GM19372 (cell line): Measurements from ENCODE around the gene MYL7.
"Not testable (repeated sequence)": the region's sequence is repeated elsewhere in the genome, so short reads cannot be mapped to it uniquely, and the experiment has no call there.

ENCODE experiments used
- ATAC-seq: cut with Tn5 transposase; IDR thresholded peaks from one replicate; pipeline ENCODE4 v1.9.1; 2021; ENCODE audit warnings: mild to moderate bottlenecking, low read depth, moderate library complexity; ENCODE audit not compliant: unreplicated experiment

MYL7 gene, protein sequence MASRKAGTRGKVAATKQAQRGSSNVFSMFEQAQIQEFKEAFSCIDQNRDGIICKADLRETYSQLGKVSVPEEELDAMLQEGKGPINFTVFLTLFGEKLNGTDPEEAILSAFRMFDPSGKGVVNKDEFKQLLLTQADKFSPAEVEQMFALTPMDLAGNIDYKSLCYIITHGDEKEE

DNA sequence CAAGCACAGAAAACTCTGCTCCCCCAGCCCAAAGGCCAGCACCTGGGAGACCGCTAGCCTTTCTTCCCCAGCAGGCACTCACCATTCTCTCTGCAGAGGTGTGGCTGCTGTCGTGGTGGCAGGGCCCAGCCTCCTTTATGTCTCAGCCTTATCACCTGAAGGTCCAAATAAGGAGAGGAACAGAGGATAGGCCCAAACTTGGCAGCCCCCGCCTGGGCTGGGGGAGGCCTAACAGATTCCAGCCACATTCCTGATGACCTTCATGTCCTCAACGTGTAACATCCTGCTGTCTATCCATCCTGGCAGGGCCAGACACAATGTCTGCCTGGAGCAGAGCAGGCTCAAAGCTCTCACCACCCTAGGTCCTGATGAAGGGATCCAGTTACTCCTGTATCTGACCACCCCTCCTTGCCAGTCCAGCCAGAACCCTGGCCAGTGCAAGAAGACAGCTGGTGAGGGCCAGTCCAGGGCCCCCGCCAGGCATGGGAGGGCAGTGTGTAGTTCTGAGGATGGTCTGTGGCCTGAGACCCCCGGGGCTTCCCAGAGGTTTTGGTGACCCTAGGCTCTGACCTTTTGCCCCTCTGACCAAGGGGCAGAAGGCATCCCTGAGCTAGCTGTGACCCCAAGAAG, at the start of gene MYL7:
TSS of gene MYL7 (minus strand) at position 112 of the 630 bp plus-strand sequence. CDS start at position 85, 27 bp downstream.
- no peak for ATAC-seq

DNA sequence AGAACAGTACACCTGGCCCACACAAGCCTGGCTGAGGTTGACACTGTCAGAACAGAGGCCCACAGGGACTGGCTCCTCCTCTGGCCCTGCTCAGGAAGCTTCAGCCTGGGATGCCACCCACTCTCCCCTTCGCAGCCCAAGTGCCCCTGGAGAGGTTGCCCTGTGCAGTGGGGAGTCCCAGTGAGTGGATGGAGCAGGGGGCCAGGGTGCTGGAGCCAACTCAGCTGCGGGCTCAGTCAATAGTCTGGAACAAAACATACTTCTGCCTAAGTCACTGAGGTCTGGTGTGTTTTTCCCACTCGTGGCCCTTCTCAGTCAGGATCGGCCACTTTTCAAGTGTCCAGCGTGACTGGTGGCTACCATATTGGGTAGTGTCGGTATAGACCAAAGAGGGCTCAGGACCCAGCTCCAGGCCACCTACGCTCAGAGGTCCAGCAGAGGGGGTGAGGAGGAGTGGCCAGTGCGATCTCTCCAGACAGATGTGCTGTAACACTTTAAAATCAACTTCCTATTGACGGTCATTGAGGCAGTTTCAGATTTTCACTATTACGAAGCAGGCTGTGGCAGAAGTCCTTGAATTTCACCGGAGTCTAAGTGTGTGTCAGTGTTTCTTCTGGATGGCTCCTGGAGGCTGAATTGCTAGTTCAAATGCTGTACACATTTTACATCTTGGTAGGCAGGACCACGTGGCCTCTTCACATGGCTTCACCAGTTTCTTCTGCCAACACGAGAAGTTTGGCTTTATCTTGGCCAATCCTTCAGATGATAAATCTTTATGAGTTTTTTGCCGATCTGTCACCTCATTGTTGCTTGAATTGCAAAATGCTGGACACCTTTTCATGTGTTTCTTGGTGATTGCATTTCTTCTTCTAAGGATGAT, 49.1 kb upstream of the MYL7 start:
- no peak for ATAC-seq

DNA sequence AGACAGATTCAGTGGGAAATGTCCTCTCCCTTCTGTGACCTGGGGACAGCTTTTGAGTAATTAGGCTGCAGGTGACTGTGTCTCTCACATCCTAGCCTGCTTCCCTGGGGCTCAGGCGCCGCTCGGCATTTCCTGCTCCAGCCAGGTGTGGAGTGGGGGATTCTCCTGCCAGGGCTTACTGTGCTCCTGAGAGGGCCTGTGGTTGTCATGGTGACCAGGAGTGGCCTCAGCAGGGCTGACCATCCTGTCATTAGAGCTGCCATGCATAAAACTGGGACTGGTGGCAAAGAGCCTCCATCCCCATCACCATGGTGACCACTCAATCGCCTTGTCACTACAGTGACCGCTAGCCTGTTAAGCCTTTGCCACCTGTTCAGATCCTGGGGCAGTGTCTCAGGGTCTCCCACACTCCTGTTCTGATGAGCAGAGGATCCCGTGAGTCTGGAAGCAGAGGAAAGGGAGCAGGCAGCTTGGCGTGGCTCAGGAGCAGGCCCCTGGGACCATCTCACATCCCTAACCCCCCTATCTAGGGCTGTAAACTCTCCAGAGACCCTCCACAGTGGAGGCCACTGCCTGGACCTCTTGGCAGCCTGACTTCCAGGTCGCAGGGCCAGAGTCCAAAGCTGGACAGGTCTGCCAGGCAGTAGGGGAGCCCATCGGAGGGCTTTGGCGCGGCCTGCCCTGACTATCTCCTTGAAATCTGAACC, 48.3 kb upstream of the MYL7 start, which contains the start of gene GCK:
TSS of gene GCK (minus strand) at position 154 of the 707 bp plus-strand sequence. CDS start 486 bp downstream, outside the sequence.
- no peak for ATAC-seq

DNA sequence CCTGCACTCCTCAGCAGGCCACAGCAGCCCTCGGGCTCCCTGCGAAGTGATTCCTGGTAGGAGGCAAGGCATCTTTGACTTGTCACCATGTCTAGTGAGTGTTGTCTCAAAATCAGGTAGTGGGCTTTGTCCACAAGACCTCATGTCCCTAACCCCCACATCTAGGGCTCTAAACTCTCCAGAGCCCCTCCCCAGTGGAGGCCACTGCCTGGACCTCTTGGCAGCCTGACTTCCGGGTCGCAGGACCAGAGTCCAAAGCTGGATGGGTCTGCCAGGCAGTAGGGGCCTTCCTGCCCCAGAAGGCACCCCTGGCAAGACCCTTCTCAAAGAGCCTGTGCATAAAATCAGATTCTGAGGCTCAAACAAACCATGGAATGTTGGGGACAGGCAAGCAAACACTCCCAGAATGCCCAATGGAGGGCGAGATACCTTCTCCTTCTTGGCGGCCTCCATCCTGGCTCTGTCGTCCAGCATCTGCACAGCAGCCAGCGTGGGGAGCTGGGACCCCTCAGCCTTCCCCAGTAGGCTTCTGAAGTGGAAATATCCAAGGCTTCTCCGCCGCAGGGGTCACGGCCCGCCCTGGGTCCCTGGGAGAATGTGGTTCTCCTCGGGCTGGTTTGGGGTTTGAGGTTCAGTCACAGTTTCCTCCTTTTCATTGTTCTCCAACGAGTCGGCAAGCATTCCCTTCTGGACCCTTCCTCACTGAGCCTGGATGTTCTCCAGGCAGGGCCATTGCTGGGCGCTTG, 47.5 kb upstream of the MYL7 start:
- no peak for ATAC-seq

DNA sequence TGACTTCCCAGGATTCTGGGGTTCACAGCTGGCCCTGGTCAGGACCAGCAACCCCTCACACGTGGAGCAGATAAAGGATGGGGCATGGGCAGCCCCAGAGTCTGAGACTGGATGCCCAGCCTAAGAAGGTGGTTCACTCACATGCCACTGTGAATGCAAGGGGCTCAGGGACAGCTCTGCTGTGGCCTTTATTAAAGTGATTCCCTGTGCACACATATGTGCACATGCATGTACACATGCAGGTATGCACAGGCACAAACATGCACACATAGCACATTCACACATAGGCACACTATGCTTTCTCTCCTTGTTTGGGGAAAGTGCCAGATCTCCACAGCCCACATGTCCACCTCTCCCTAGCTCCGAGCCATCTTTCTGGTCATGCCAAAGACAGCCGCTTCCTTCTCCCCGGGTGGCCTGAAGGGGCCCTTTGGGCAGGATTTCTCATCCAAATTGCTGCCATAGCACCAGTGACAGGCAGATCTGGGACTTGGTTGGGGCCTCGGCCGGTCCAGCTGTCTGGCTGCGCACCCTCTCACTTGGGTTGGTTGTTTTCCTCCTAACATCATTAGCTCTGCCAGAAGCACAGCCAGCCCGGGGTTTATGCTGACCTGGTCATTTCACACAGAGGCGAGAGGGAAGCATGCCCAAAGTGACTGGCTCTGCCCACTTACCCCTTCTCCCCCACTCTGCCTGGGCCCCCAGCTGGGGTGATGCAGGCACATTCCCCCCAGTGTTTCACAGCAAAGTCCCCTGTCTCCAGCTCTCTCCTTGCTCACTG, 46.7 kb upstream of the MYL7 start:
- ATAC-seq, result no peak

DNA sequence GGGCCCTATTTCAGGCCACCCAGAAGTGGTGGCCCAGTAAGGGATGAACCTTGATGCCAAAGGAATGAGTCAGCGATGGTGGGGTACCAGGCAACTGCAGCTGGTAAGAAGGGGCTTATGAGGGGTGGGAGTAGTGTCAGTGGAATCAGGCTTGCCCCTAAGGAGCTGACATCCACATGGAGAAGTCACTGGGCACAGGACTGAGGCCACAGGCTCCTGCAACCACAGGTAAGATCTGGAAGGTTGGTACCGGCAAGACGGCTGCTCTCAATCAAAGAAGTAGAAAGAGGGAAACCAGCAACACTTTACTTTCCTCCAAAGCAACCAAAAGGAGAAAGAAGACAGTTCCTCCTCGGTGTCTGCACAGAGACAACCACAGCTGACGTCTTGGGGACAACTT, 45.6 kb upstream of the MYL7 start:
- no peak for ATAC-seq

DNA sequence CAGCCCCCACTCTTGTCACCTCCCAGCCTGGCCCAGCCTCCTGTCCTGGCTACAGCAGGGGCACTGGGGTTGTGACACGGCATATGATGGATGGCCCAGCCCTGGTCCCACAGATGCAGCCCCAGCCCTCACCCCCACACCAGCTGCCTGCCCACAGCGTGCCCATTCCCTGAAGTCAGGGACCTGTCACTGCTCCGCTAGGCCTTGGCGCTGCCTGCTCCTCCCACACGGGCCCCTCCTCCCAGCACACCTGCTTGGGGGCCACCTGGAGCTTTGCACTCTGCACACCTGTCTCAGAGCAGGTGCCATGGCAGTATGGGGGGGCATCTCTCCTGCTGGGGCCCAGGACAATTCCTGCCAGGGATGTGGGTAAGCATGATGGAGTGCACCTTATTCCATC, 44.6 kb upstream of the MYL7 start:
- ATAC-seq, result no peak

DNA sequence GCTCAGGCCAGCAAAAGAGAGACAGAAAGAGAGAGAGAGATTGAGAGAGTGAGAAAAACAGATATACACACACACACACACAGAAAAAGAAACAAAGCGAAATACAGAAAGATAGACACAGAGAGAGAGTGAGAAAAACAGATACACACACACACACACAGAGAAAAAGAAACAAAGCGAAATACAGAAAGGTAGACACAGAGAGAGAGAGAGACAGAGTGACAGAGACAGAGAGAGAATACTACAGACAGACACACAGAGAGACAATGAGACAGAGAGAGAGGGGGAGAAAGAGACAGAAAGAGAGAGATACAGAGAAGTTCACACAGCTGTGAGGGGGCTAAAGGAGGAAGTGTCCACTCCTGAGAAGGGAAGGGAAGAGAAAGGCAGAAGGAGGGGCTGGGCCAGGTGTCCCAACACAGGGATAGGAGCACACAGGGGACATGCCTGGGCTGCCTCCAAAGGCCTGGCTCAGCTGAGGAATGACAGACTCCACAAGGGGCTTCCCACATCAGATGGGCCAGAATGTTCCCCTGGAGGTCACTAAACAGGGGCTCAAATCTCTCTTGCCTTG, 43.8 kb upstream of the MYL7 start:
- no peak for ATAC-seq

DNA sequence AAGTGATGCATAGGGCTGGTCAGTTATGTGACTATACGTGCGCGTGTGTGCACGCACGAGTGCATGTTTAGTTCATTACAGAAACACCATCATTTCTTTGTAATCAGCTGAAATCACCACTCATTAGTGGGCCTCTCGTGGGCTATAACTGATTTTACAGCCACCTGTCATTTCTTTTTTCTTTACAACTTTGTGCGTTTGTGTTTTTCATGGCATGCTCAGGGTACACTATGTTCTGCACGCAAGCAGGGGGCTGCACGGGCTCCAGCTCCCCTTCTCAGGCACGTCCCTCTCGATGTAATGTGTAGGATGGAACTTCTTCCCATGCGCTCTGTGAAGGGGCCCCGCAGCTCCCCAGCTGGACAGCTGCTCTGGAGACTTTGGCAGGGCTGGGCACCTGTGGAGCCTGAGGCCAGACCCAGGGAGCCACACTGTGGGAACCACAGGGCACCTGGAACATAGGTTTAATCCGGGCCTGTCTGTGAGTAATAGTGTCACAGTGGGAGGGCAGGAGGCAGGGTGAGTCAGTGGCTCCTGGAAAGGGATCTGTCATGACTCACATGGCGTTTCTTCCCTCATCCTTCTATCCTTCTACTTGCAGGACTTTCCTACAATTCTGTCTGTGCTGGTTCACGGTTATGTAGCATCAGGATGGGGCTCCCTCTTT, 43.2 kb upstream of the MYL7 start:
- no peak for ATAC-seq

DNA sequence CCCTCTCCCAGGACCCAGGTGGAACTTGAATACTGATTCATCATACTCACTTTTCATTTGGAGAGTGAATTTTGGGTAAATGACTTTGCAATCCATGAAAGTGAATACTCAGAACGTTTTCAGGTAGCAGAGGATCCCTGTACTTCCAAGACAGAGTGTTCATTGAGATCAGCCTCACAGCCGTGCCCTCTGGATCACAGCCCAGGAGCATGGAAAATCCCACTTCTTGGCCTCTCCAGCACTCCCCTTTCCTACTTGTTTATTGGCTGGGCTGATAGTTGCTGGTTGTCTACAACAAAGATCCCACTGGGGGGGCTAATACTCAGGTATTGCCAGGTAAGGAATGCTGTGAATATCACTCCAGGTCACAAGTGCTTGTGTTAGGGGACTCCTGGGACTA, 42.3 kb upstream of the MYL7 start:
- no peak for ATAC-seq

DNA sequence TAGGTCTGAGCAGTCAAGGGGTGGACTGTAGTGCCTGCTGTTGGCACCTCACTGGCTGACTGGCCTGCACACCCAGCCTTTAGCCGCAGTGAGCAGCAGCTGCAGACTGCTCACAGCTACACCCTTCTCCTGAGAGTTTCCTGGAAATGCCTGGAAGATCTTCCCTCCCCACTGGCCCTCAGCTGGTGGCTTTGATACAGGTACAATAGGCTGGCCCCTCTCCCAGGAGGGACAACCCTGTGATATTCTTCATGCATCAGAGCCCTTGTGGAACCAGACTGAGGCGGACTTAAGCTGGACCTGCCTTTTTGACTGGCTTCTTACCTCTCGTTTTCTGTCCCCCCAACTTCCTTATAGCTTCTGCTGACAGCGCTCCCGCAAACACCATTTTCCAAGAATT, 41.7 kb upstream of the MYL7 start:
- ATAC-seq, result no peak

DNA sequence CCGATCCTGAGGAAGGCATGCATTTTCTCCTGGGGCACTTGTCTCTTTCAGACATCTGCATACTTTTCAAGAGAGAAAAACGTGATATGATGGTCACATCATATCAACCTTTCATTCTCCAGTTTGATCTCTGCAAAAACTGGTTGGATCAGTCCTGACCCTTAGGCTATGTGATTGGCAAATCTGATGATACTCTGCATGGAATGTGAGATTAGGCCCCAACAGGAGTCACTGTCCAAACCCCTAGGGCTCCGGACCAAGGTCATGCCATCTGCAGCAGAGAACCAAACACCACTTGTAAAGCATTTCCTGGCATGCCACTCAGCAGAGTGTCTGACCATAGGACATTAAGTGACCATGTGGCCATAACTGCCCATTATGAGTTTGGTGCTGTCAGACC, 39.5 kb upstream of the MYL7 start:
- no peak for ATAC-seq

DNA sequence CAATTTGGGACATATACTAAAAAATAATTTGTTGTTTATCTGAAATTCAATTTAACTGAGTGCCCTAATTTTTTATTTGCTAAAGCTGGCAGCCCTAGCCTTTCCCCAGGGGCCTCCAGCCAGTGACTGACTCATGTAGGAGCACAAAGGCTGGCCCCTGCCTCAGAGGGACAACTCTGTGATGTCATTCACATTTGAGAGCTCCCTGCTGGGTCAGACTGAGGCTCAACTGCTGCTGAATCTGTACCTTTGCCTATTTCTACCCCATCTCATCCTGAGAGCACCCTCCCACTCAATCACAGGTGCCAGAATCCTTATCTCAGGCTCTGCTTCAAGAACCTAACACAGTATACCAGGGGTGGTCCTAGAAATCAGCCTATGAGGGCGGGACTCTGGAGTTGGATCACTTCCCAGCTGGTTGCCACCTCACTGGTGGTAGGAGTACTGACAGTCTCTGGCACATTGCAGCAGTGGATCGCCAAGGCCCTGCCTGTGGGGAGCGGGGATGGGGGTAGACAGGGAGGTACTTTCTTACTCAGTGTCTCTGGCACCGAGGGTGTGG, 36.5 kb upstream of the MYL7 start:
- ATAC-seq, result no peak

DNA sequence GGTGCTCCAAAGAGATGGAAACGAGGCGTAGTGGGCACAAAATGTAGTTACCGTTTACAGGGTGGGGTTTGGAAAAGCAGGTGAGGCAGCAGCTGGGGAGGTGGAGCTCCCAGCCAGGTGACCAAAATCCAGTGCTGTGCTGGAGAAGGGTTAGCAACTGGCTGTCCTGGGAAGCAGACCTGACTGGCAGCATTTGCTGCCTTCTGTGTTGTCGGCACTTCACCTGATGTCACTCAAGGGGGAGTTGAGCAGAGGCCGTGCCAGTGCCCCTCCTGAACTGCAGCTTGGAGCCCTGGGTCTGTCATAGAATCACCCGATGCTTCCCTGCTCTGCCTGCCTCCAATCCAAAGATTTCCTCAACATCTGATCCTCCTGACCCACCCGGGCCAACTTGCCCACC, 35.4 kb upstream of the MYL7 start:
- ATAC-seq, result no peak

DNA sequence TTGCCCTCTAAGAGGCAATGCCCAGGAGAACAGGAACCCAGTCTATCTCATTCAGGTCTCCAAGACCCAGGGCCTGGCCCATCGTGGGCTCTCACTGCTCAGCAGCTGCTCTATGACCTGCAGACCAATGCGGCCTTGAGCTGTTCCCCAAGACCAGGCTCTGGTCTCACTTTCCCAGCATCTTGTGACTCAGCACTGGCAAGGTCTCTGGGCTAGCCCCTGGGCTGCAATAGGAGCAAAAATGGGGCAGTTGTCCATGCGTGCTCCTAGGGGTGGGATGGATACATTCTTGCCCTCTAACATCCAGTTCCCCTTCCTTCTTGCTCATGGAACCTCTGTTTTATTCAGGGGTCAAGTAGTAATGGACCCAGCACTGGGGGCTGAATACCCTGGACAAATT, 34.6 kb upstream of the MYL7 start:
- ATAC-seq, result no peak

DNA sequence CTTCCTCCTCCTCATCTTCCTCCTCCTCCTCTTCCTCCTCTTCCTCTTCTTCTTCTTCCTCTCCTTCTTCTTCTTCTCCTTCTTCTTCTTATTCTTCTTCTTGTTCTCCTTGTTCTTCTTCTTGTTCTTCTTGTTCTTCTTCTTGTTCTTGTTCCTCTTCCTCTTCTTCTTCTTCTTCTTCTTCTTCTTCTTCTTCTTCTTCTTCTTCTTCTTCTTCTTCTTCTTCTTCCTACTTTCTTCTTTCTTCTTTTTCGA, 33.5 kb upstream of the MYL7 start:
- not testable (repeated sequence) for ATAC-seq

DNA sequence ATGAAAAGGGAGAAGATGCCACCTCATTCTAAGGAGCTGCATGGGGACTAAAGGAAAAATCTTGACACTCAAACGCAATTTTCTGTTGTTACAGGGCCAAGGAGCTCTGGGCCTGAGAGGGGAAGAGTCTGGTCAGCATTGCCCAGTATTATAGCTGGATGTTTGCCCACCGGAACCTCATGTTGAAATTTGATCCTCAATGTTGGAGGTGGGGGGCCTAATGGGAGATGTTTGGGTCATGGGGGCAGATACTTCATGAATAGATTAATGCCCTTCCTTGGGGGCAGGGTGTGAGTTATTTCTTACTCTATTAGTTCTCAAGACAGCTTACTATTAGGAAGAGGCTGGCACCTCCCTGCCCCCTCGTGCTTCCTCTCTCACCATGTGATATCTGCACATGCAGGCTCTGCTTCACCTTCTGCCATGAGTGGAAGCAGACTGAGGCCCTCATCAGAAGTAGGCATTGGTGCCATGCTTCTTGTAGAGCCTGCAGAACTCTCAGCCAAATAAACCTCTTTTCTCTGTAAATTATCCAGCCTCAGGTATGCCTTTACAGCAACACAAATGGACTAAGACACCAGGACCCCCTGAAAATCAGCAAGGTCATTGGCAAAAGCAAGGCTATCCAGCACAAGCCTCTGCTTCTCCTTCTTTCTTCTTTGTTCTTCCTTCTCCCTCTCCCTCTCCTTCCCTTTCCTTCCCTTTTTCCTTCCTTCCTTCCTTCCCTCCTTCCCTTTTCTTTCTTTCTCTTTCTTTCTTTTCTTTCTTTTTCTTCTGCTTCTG, 33.0 kb upstream of the MYL7 start:
- no peak for ATAC-seq
